Fibroblast of lung (primary cell): ENCODE measurements around the gene PSKH1. TPM values are rescaled to one million over a fixed set of nuclear protein-coding genes. Genes with fewer than 3 reads are reported as not detected.

Experiments
- DNase-seq, 2 donors: peaks; one replicate each; pipeline versions ENCODE4 v3.0.0 to v3.0.0-alpha.2; 2010; ENCODE audit warnings: low read depth in 2 of 2
- H2AFZ ChIP-seq: 2 replicates; pipeline ENCODE4 v1.5.1; 2012; ENCODE audit warnings: low read length, control low read depth, inconsistent platforms
- H3K27ac ChIP-seq: 2 replicates; pipeline ENCODE4 v1.5.1; 2011; ENCODE audit warnings: low read length, control low read depth; ENCODE audit not compliant: insufficient read depth
- H3K27me3 ChIP-seq: 2 replicates; pipeline ENCODE4 v1.5.1; 2011; ENCODE audit warnings: mild to moderate bottlenecking, low read length; ENCODE audit not compliant: control insufficient read depth, insufficient read depth
- H3K36me3 ChIP-seq: 2 replicates; pipeline ENCODE4 v1.5.1; 2011; ENCODE audit warnings: low read length; ENCODE audit not compliant: control insufficient read depth, insufficient read depth
- H3K4me1 ChIP-seq: 2 replicates; pipeline ENCODE4 v1.5.1; 2011; ENCODE audit warnings: low read length; ENCODE audit not compliant: control insufficient read depth, insufficient read depth; ENCODE audit errors: extremely low read depth
- H3K4me2 ChIP-seq: 2 replicates; pipeline ENCODE4 v1.5.1; 2011; ENCODE audit warnings: low read length, control low read depth; ENCODE audit not compliant: insufficient read depth; ENCODE audit errors: extremely low read depth
- H3K4me3 ChIP-seq, 4 experiments: fragments of 200-600 bp in 1 of 4; sonication (generic) in 1 of 4; replicated peaks in 1 of 4; 2 replicates each; pipeline ENCODE4 v1.5.1; 2011 to 2016; ENCODE audit warnings: low read length in 4 of 4, low read depth in 3 of 4, mild to moderate bottlenecking in 3 of 4, control low read depth in 2 of 4, inconsistent platforms in 1 of 4, mixed read lengths in 1 of 4; ENCODE audit not compliant: insufficient read depth in 1 of 4; ENCODE audit errors: control extremely low read depth in 1 of 4
- H3K79me2 ChIP-seq: 2 replicates; pipeline ENCODE4 v1.5.1; 2012; ENCODE audit warnings: mild to moderate bottlenecking, low read length, inconsistent platforms; ENCODE audit not compliant: control insufficient read depth, insufficient read depth
- H3K9ac ChIP-seq: 2 replicates; pipeline ENCODE4 v1.5.1; 2011; ENCODE audit warnings: mild to moderate bottlenecking, low read length, control low read depth; ENCODE audit not compliant: insufficient read depth
- H3K9me3 ChIP-seq: 2 replicates; pipeline ENCODE4 v1.5.1; 2012; ENCODE audit warnings: low read depth, low read length; ENCODE audit not compliant: control insufficient read depth, insufficient read depth
- H4K20me1 ChIP-seq: 2 replicates; pipeline ENCODE4 v1.5.1; 2011; ENCODE audit warnings: low read length; ENCODE audit not compliant: control insufficient read depth, insufficient read depth; ENCODE audit errors: extremely low read depth
- EZH2 ChIP-seq: IDR thresholded peaks from 2 replicates; pipeline ENCODE4 v1.5.1; 2012; ENCODE audit warnings: low read length, control low read depth, mild to moderate bottlenecking; ENCODE audit errors: missing control alignments
- polyA plus RNA-seq, 2 donors: library from polyadenylated mRNA; depleted of rRNA in 1 of 2; stranded (reverse) in 1 of 2; unstranded in 1 of 2; fragments of >200 nt; gene quantifications; 2 replicates each; pipeline ENCODE4 v1.2.1, GENCODE V29; 2011 to 2012; ENCODE audit warnings: missing spikeins in 1 of 2
- total RNA-seq: library from RNA; depleted of rRNA; stranded (reverse); fragments of >200 nt; gene quantifications from 2 replicates; pipeline ENCODE4 v1.2.1, GENCODE V29; 2014
- TF ChIP-seq, protein P1 (sequence below), 2 donors: IDR thresholded peaks in 1 of 2; conservative IDR thresholded peaks in 1 of 2; 1 replicate in 1 of 2; 2 replicates in 1 of 2; pipeline ENCODE4 v1.5.1; 2011 to 2012; ENCODE audit warnings: low read length in 2 of 2, control low read depth in 1 of 2, inconsistent platforms in 1 of 2, low read depth in 1 of 2, mild to moderate bottlenecking in 1 of 2

The PSKH1 gene
- total and polyA plus RNA-seq, 2 donors (not counting 1 experiment from before 2014, with no cell fraction given), result 13.4 to 15.4 TPM

DNA sequence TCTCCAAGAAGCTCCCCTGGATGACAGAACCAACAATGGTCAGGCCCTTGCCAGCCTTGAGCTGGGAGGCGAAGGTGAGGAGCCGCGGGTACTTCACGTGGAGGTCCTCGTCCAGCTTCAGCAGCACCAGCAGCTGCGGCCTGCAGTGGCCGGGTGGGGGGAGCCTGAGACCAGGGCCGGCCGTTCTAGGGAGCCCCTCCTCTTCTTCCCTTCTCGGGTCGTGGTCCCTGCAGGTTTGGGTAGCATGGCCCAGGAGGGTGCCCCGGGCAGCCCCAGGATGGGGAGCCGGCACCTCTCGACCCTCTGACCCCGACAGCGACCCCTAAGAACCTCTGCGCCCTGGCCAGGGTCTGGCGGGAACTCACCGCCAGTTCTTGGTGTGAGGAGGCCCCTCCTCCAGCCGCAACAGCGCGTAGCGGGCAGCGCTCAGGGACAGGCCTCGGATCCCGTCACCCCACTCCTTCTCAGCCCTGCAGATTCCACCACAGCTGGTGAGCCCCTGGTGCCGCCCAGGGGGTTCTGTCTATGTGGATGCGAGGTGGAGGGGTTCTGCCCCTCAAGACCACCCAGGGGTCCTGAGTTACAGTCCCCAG is 54.0 kb downstream of the PSKH1 start:
- Histone ChIP-seq H3K4me3 (no peak overlapping the region), H3K9me3 (no peaks in the 10 kb centered on the region), H3K4me1 (peaks cover 14% of the 10 kb centered on the region), H2AFZ (no peak overlapping the region), H3K79me2 (no peaks in the 10 kb centered on the region), H3K27ac (no peak overlapping the region), H3K4me2 (no peak overlapping the region), H3K9ac (no peak overlapping the region), H3K36me3 (peaks cover 80% of the 10 kb centered on the region), H4K20me1 (no peaks in the 10 kb centered on the region), H3K27me3 (no peaks in the 10 kb centered on the region)
- DNase-seq, result no peak
- no peak for TF ChIP-seq EZH2

DNA sequence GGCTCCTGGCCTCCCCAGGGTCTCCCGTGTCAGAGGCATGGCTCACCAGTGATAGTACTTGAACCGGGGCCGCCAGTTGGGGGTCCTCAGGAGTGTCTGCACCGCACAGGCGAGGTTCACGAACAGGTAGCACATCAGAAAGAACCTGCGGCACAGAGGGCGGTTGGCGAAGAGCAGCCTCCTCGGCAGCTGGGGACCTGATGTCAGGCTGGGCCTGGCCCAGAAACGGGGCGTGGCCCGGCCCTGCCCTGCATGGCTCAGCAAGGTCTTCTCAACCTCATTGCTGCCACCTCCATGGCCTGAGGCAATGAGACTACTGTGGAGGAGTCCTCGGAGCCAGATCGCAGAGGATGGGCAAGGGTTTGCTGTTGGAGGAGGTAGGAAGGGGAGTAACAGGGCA is 55.0 kb downstream of the PSKH1 start:
- Histone ChIP-seq H3K27me3 (no peaks in the 10 kb centered on the region), H3K9ac (no peak overlapping the region), H3K4me3 (no peak overlapping the region), H3K4me2 (no peak overlapping the region), H2AFZ (no peak overlapping the region), H3K36me3 (peaks cover 72% of the 10 kb centered on the region), H3K79me2 (no peaks in the 10 kb centered on the region), H3K9me3 (no peaks in the 10 kb centered on the region), H4K20me1 (no peaks in the 10 kb centered on the region), H3K4me1 (peaks cover 16% of the 10 kb centered on the region), H3K27ac (no peak overlapping the region)
- no peak for DNase-seq
- TF ChIP-seq, protein P1, sequence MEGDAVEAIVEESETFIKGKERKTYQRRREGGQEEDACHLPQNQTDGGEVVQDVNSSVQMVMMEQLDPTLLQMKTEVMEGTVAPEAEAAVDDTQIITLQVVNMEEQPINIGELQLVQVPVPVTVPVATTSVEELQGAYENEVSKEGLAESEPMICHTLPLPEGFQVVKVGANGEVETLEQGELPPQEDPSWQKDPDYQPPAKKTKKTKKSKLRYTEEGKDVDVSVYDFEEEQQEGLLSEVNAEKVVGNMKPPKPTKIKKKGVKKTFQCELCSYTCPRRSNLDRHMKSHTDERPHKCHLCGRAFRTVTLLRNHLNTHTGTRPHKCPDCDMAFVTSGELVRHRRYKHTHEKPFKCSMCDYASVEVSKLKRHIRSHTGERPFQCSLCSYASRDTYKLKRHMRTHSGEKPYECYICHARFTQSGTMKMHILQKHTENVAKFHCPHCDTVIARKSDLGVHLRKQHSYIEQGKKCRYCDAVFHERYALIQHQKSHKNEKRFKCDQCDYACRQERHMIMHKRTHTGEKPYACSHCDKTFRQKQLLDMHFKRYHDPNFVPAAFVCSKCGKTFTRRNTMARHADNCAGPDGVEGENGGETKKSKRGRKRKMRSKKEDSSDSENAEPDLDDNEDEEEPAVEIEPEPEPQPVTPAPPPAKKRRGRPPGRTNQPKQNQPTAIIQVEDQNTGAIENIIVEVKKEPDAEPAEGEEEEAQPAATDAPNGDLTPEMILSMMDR (conservative IDR thresholded peaks at IDR 0.05 in 1 of 2, IDR thresholded peaks at IDR 0.05 in 1 of 2; ENCODE audit: low read depth in 1 of 2, low read length in 2 of 2), result no peak
- TF ChIP-seq EZH2, result no peak

DNA sequence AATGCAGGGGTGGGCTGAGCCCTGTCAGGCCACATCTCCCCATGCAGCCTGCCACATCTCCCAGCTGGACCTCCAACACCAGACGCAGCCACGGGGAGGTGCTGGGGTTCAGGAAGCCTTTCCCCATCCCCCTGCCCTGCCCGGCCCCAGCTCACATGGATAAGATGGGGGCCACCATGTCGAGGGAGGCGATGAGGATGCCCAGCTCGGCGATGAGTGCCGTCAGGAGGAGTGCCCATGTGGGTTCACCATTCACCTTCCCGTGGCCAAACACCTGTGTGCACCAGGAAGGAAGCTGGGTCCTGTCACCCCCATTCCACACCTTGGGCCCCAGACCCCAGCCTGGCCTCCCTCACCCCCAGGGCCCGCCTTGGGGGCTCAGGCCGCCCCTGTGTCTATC is 56.6 kb downstream of the PSKH1 start:
- H4K20me1 ChIP-seq, result no peaks in the 10 kb centered on the region

More for the DNA sequence above, 56.6 kb downstream of the PSKH1 start:
- DNase-seq, result no peak
- Histone ChIP-seq H3K4me2 (no peak overlapping the region), H3K27ac (no peak overlapping the region), H2AFZ (no peak overlapping the region), H3K4me3 (no peak overlapping the region), H3K4me1 (peaks cover 7% of the 10 kb centered on the region), H3K36me3 (peaks cover 67% of the 10 kb centered on the region), H3K9me3 (no peaks in the 10 kb centered on the region), H3K9ac (no peak overlapping the region), H3K79me2 (peaks cover 2% of the 10 kb centered on the region), H3K27me3 (no peaks in the 10 kb centered on the region)
- TF ChIP-seq EZH2, result no peak
- TF ChIP-seq, protein P1 (conservative IDR thresholded peaks at IDR 0.05 in 1 of 2, IDR thresholded peaks at IDR 0.05 in 1 of 2; ENCODE audit: low read depth in 1 of 2, low read length in 2 of 2), result no peak
